Ovary (tissue), 3 donors: Measurements from ENCODE around the gene SPACA9.

ENCODE experiments used
- CTCF ChIP-seq, 3 donors: fragments of 450-650 bp in 2 of 3; fragments of 200-600 bp in 1 of 3; IDR thresholded peaks; one replicate each; pipeline versions ENCODE4 v1.5.1 to v1.8.0; 2016 to 2022; ENCODE audit warnings: antibody characterized with exemption in 3 of 3, mild to moderate bottlenecking in 1 of 3
- POLR2A ChIP-seq: fragments of 450-650 bp; IDR thresholded peaks from one replicate; pipeline ENCODE4 v1.6.1; 2017; ENCODE audit warnings: antibody characterized with exemption, mild to moderate bottlenecking, moderate library complexity
- donor health status: DM: no; HTN: no; CAD: no.

GRCh38 chr9:132923346-132923902 is 44.7 kb downstream of the SPACA9 start:
- TF ChIP-seq CTCF (IDR thresholded peaks at IDR 0.05) (no peak), POLR2A (no peak)
